Endometrial microvascular endothelial cells (primary cell): Measurements from ENCODE around the gene BRF1. TPM values are rescaled to one million over a fixed set of nuclear protein-coding genes. Genes with fewer than 3 reads are reported as not detected.

Source experiments
- in situ Hi-C: cut with HindIII; loops from 2 replicates; pipeline ENCODE4 v1.10.0; 2017; ENCODE audit warnings: low sequenced_read_pairs, low pct_unique_long_range_greater_than_20kb; ENCODE audit errors: inconsistent ontology term
- total RNA-seq: library from RNA; depleted of rRNA; stranded (reverse); fragments of >200 nt; gene quantifications from one replicate; pipeline ENCODE4 v1.2.3, GENCODE V29; 2015; ENCODE audit errors: inconsistent ontology term

BRF1 gene
- total RNA-seq, 1 donor from 2014 or later: 32.7 TPM

- in situ Hi-C loops: no loop called here
Observed at GRCh38 chr14:105250986-105251385, 49.8 kb downstream of the BRF1 start.

- in situ Hi-C loops: no loop called here
Observed at GRCh38 chr14:105250008-105250366, 50.8 kb downstream of the BRF1 start.

GRCh38 chr14:105249182-105250007 lies 51.4 kb downstream of the BRF1 start:
- in situ Hi-C loops: no loop called here

GRCh38 chr14:105248368-105249181 lies 52.2 kb downstream of the BRF1 start, which contains the start of gene BTBD6:
BTBD6 (plus strand) TSS chr14:105248533; CDS start chr14:105248712, 179 bp downstream.
- in situ Hi-C loops: no loop called here

- in situ Hi-C loops: no loop called here
Observed at GRCh38 chr14:105247715-105248367, 53.0 kb downstream of the BRF1 start.

GRCh38 chr14:105247026-105247425 lies 53.8 kb downstream of the BRF1 start:
- in situ Hi-C loops: no loop called here

GRCh38 chr14:105244334-105244733 lies 56.5 kb downstream of the BRF1 start:
- in situ Hi-C loops: no loop called here

GRCh38 chr14:105241641-105242040 lies 59.2 kb downstream of the BRF1 start:
- in situ Hi-C loops: no loop called here

- in situ Hi-C loops: no loop called here
Observed at GRCh38 chr14:105240811-105241576, 59.8 kb downstream of the BRF1 start.

GRCh38 chr14:105229099-105229655 lies 71.6 kb downstream of the BRF1 start:
- in situ Hi-C loops: no loop called here

GRCh38 chr14:105228562-105228961 lies 72.2 kb downstream of the BRF1 start:
- in situ Hi-C loops: no loop called here

- in situ Hi-C loops: no loop called here
Observed at GRCh38 chr14:105227346-105227745, 73.5 kb downstream of the BRF1 start.

- in situ Hi-C loops: no loop called here
Observed at GRCh38 chr14:105226198-105226597, 74.6 kb downstream of the BRF1 start.

- in situ Hi-C loops: no loop called here
Observed at GRCh38 chr14:105224845-105225570, 75.8 kb downstream of the BRF1 start.

GRCh38 chr14:105223770-105224544 lies 76.8 kb downstream of the BRF1 start:
- in situ Hi-C loops: no loop called here

GRCh38 chr14:105223260-105223659 lies 77.5 kb downstream of the BRF1 start:
- in situ Hi-C loops: no loop called here

GRCh38 chr14:105221598-105222178 lies 79.1 kb downstream of the BRF1 start:
- in situ Hi-C loops: no loop called here
